PFSK-1 (cell line): ENCODE data around the gene TOX2.

Experiments
- FOXP2 ChIP-seq: optimal IDR thresholded peaks from 2 replicates; pipeline ENCODE3; 2011; ENCODE audit warnings: borderline replicate concordance, control low read depth, inconsistent platforms; ENCODE audit not compliant: insufficient read depth; ENCODE audit errors: extremely low read length, extremely low read depth
- POLR2AphosphoS5 ChIP-seq: IDR thresholded peaks from 2 replicates; pipeline ENCODE4 v1.6.1; 2012; ENCODE audit warnings: low read depth, mild to moderate bottlenecking, control low read depth, low read length, moderate library complexity
- SIN3A ChIP-seq: IDR thresholded peaks from 2 replicates; pipeline ENCODE4 v1.6.1; 2012; ENCODE audit warnings: mild to moderate bottlenecking, low read length, moderate library complexity, borderline replicate concordance; ENCODE audit not compliant: insufficient read depth
- TAF1 ChIP-seq: IDR thresholded peaks from 2 replicates; pipeline ENCODE4 v1.6.1; 2012; ENCODE audit warnings: low read length, control low read depth, borderline replicate concordance; ENCODE audit not compliant: insufficient read depth

- TF ChIP-seq TAF1 (no peak), POLR2AphosphoS5 (no peak), SIN3A (no peak), FOXP2 (no peak)
These were observed 45.2 kb downstream of the TOX2 start for GRCh38 chr20:43959920-43960227.
